Activated CD4-positive, alpha-beta T cell treated with anti-CD3 and anti-CD28 coated beads, Interleukin-2, amount 50 U/mL, for 4 hours (primary cell): ENCODE data around the gene IFT81.

Source experiments
- DNase-seq, 2 experiments: peaks; one replicate each; pipeline ENCODE4 v3.0.0-alpha.2; 2020

The IFT81 gene

GRCh38 chr12:110159671-110160245 lies 35.6 kb downstream of the IFT81 start:
- no peak for DNase-seq

GRCh38 chr12:110165540-110166159 lies 41.5 kb downstream of the IFT81 start:
- no peak for DNase-seq

GRCh38 chr12:110168732-110169455 lies 44.7 kb downstream of the IFT81 start:
- no peak for DNase-seq

GRCh38 chr12:110170535-110171185 lies 46.5 kb downstream of the IFT81 start:
- DNase-seq: no peak

- no peak for DNase-seq
Measured at GRCh38 chr12:110171186-110171538, 47.0 kb downstream of the IFT81 start.

- no peak for DNase-seq
Measured at GRCh38 chr12:110171636-110172035, 47.5 kb downstream of the IFT81 start.

GRCh38 chr12:110174373-110174996 lies 50.3 kb downstream of the IFT81 start:
- DNase-seq: no peak

- DNase-seq: no peak
Measured at GRCh38 chr12:110175201-110175600, 51.0 kb downstream of the IFT81 start.

GRCh38 chr12:110176745-110177144 lies 52.6 kb downstream of the IFT81 start:
- no peak for DNase-seq

- no peak for DNase-seq
Measured at GRCh38 chr12:110179291-110179690, 55.1 kb downstream of the IFT81 start.

- DNase-seq: no peak
Measured at GRCh38 chr12:110180591-110181005, 56.4 kb downstream of the IFT81 start.

- DNase-seq: no peak
Measured at GRCh38 chr12:110182281-110182680, 58.1 kb downstream of the IFT81 start.

GRCh38 chr12:110183386-110183785 lies 59.2 kb downstream of the IFT81 start:
- no peak for DNase-seq

- no peak for DNase-seq
Measured at GRCh38 chr12:110185626-110186025, 61.5 kb downstream of the IFT81 start.

- DNase-seq: no peak
Measured at GRCh38 chr12:110186059-110186458, 61.9 kb downstream of the IFT81 start.

GRCh38 chr12:110193196-110193595 lies 69.0 kb downstream of the IFT81 start:
- no peak for DNase-seq

GRCh38 chr12:110197003-110197402 lies 72.8 kb downstream of the IFT81 start:
- no peak for DNase-seq

GRCh38 chr12:110198386-110198785 lies 74.2 kb downstream of the IFT81 start:
- no peak for DNase-seq

GRCh38 chr12:110199339-110200123 lies 75.4 kb downstream of the IFT81 start:
- no peak for DNase-seq

- DNase-seq: no peak
Measured at GRCh38 chr12:110200124-110200417, 75.9 kb downstream of the IFT81 start.

GRCh38 chr12:110201995-110202394 lies 77.8 kb downstream of the IFT81 start:
- no peak for DNase-seq

GRCh38 chr12:110203546-110203945 lies 79.4 kb downstream of the IFT81 start:
- DNase-seq: no peak

GRCh38 chr12:110205931-110206330 lies 81.8 kb downstream of the IFT81 start:
- DNase-seq: no peak
